GM03348 (cell line): ENCODE measurements around the gene PSMC3IP.

Experiments
- DNase-seq: peaks from one replicate; pipeline ENCODE4 v3.0.0; 2012; ENCODE audit warnings: low spot score

The PSMC3IP gene

DNA sequence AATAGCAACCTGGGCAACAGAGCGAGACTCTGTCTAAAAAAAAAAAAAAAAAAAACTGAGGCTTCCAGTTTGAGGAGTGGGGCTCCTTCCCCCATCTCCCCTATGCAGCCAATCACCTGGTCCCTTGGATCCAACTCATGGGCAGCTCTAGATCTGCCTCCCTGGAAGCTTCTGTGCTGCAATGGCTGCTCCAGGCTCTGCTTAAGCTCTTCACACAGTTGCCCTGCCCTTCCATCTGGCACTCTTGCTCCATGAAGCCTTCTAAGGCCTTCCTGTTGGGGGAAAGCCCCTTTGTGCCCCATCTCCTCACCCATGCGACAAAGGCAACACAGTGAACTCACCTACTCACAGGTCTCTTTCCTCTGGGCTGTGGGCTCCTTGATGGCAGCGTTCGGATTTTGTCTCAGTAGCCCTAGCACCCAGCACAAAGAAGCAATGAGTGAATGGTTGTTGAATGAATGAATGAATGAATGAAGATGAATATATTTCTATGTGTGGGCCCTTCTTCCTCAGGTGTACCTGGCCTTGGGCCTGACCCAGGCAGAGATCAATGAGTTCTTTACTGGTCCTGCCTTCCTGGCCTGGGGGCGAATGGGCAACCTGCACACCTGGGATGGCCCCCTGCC lies 39.6 kb downstream of the PSMC3IP start:
- no peak for DNase-seq

- DNase-seq: no peak
Observed at GRCh38 chr17:42537156-42537805, 40.2 kb downstream of the PSMC3IP start.

GRCh38 chr17:42536372-42537155 lies 41.0 kb downstream of the PSMC3IP start:
- DNase-seq: peak; percentile 95

- peak; percentile 99 for DNase-seq
Observed at GRCh38 chr17:42536048-42536371, 41.5 kb downstream of the PSMC3IP start, which contains the start of gene NAGLU. Gene NAGLU (plus strand): TSS chr17:42536241. CDS start chr17:42536273, 32 bp downstream.

GRCh38 chr17:42535155-42536047 lies 42.1 kb downstream of the PSMC3IP start:
- DNase-seq: no peak

DNA sequence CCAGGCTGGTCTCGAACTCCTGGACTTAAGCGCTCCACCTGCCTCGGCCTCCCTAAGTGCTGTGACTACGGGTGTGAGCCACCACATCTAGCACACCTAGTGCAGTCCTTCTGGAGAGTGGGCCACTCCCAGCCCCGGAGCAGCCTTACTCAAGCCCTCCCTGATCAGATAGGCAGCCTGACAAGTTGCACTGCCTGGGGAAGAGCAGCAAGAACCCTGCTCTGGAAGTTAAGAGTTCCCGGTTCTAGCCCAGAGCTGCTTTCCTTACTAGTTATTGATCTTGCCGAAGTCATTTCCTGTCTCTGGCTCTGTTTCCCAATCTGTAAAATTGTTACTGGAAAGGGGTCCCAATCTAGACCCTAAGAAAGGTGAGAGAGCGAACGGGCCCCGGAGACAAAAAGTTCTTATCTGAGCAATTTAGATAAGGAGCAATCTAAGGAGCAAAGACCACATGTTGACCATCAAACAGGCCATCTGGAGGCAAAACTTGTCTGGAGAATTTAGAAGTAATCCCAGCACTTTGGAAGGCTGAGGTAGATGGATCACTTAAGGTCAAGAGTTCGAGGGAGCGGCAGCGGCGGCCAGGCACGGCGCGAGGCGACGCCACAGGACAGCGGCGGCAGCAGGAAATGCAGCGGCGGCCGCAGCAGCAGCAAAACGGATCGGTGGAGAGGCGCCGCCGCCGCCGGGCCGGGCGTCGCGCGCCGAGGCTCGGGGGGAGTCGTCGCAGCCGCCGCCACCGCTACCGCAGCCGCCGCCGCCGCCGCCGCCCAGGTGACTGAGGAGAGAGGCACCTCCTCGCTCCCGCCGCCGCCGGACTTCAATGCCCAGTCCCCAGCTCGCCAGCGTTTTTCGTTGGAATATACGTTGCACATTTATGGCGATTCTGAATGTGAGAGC lies 45.8 kb downstream of the PSMC3IP start:
- peak; percentile 73 for DNase-seq

- DNase-seq: no peak
Observed at GRCh38 chr17:42530952-42531454, 46.5 kb downstream of the PSMC3IP start.

GRCh38 chr17:42529061-42529460 lies 48.5 kb downstream of the PSMC3IP start:
- DNase-seq: no peak

GRCh38 chr17:42527932-42528331 lies 49.6 kb downstream of the PSMC3IP start:
- DNase-seq: no peak

GRCh38 chr17:42526031-42526444 lies 51.5 kb downstream of the PSMC3IP start:
- peak; percentile 55 for DNase-seq

DNA sequence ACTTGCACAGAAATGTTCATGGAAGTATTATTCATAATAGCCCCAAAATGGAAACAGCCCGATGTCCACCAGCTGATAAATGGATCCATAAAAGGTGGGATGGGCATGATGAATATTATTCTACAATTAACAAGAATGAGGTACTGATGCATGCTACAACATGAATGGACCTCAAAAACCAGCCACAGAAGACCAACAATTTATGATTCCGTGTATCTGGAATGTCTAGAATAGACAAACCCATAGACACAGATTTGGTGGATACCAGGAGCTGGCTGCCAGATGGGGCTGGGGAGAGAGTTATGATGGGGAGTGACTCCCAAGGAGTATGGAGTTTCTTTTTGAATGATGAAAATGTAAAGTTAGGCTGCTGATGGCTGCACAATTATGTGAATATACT lies 52.3 kb downstream of the PSMC3IP start:
- DNase-seq: peak; percentile 71

DNA sequence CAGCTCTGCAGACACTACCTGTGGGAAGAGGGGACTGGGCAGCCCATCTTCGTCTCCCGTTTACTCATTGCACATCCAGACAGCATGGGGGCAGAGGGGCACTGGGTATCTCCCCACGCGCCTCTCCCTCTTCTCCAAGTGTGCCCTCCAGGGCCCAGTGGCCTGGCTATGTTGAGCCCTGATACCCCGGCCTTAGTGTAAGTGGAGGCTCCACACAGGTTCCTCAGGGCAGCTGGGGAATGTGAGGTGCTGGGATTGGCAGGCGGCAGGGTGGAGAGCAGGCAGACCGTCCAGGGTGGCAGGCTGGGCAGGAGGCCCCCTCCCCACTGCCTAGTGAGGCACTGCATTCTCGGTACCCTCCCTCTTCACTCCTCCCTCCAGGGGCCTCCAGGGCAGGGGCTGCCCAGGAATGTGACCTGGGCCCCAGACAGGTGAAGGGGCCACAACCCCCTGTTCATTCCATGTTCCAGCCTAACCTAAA lies 54.7 kb downstream of the PSMC3IP start:
- no peak for DNase-seq
